RWPE2 (cell line): ENCODE measurements around the gene ERO1B.

Experiments used
- ATAC-seq: fragments of 200-7000 bp; cut with Tn5 transposase; 3 replicates; pipeline ENCODE4 v1.9.1; 2021; ENCODE audit warnings: low read depth
- DNase-seq: peaks from one replicate; pipeline ENCODE4 v3.0.0-alpha.2; 2020; ENCODE audit warnings: low spot score
- H3K27ac ChIP-seq: fragments of 450-650 bp; 2 replicates; pipeline ENCODE4 v1.5.1; 2017; ENCODE audit warnings: mild to moderate bottlenecking; ENCODE audit not compliant: poor library complexity, severe bottlenecking
- H3K27me3 ChIP-seq: fragments of 250-450 bp; sonication (Bioruptor Pico); 2 replicates; pipeline ENCODE4 v1.5.1; 2021; ENCODE audit warnings: mild to moderate bottlenecking, moderate library complexity; ENCODE audit not compliant: insufficient read depth, poor library complexity, severe bottlenecking
- H3K36me3 ChIP-seq: fragments of 250-450 bp; sonication (Bioruptor Pico); 2 replicates; pipeline ENCODE4 v1.5.1; 2020; ENCODE audit warnings: low read depth, mild to moderate bottlenecking, moderate library complexity
- H3K4me1 ChIP-seq: fragments of 250-450 bp; sonication (Bioruptor Pico); 2 replicates; pipeline ENCODE4 v1.5.1; 2021; ENCODE audit warnings: mild to moderate bottlenecking, moderate library complexity; ENCODE audit not compliant: insufficient read depth, poor library complexity, severe bottlenecking
- H3K4me3 ChIP-seq: fragments of 250-450 bp; sonication (Bioruptor Pico); 2 replicates; pipeline ENCODE4 v1.5.1; 2021; ENCODE audit warnings: mild to moderate bottlenecking, moderate library complexity; ENCODE audit not compliant: severe bottlenecking
- H3K9me3 ChIP-seq: fragments of 250-450 bp; sonication (Bioruptor Pico); 2 replicates; pipeline ENCODE4 v1.5.1; 2021; ENCODE audit warnings: mild to moderate bottlenecking, moderate library complexity; ENCODE audit not compliant: severe bottlenecking
- CTCF ChIP-seq: fragments of 450-650 bp; IDR thresholded peaks from one replicate; pipeline ENCODE4 v1.5.1; 2017; ENCODE audit warnings: mild to moderate bottlenecking, moderate library complexity; ENCODE audit not compliant: poor library complexity, severe bottlenecking

The ERO1B gene

GRCh38 chr1:236282425-236282716 lies 613 bp upstream of the ERO1B start:
- ATAC-seq (no peak), DNase-seq (no peak)
- Histone ChIP-seq H3K27me3 (no peaks in the 10 kb centered on the region), H3K4me3 (peak overlapping the region; percentile 99), H3K27ac (no peak overlapping the region), H3K9me3 (no peaks in the 10 kb centered on the region), H3K4me1 (no peaks in the 10 kb centered on the region), H3K36me3 (no peaks in the 10 kb centered on the region)
- TF ChIP-seq CTCF, result no peak

GRCh38 chr1:236281198-236281653 lies 532 bp downstream of the ERO1B start:
- H3K27me3 ChIP-seq, result no peaks in the 10 kb centered on the region
- ATAC-seq (peak; percentile 56), DNase-seq (no peak)
- H3K27ac ChIP-seq, result no peak overlapping the region
- no peaks in the 10 kb centered on the region for H3K4me1 ChIP-seq
- H3K4me3 ChIP-seq, result peak overlapping the region; percentile 99
- H3K9me3 ChIP-seq, result no peaks in the 10 kb centered on the region
- no peaks in the 10 kb centered on the region for H3K36me3 ChIP-seq
- TF ChIP-seq CTCF, result no peak

- no peak overlapping the region for H3K27ac ChIP-seq
- no peak for DNase-seq
Observed at GRCh38 chr1:236280438-236281197, 1.1 kb downstream of the ERO1B start.

GRCh38 chr1:236275586-236275985 lies 6.2 kb downstream of the ERO1B start:
- H3K4me1 ChIP-seq, result no peaks in the 10 kb centered on the region
- no peaks in the 10 kb centered on the region for H3K27me3 ChIP-seq
- no peak overlapping the region for H3K4me3 ChIP-seq
- no peak for ATAC-seq
- no peak overlapping the region for H3K27ac ChIP-seq
- H3K9me3 ChIP-seq, result no peaks in the 10 kb centered on the region
- no peak for TF ChIP-seq CTCF
- H3K36me3 ChIP-seq, result no peaks in the 10 kb centered on the region
- no peak for DNase-seq

More at GRCh38 chr1:236280438-236281197, 1.1 kb downstream of the ERO1B start:
- peak overlapping the region; percentile 99 for H3K4me3 ChIP-seq
- TF ChIP-seq CTCF, result no peak
- H3K27me3 ChIP-seq, result no peaks in the 10 kb centered on the region
- no peaks in the 10 kb centered on the region for H3K36me3 ChIP-seq
- no peaks in the 10 kb centered on the region for H3K9me3 ChIP-seq
- H3K4me1 ChIP-seq, result no peaks in the 10 kb centered on the region
- no peak for ATAC-seq

DNA sequence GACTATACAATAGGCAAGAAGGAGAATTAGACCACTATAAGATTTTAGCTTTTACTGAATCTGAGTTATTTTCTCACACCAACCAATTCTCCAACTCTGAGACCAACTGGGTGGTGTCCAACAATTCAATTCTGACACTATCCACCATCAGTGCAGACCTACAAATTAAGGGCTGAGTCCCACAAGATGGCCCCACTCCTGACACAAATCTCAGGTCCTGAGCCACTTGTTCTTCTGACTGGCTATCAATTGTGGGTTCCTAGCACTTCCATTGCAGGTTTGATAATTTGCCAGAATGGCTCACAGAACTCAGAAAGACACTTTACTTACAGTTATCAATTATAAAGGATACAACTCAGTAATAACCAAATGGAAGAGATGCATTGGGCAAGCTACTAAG lies 6.7 kb downstream of the ERO1B start:
- Histone ChIP-seq H3K4me1 (no peaks in the 10 kb centered on the region), H3K27me3 (no peaks in the 10 kb centered on the region), H3K36me3 (no peaks in the 10 kb centered on the region), H3K27ac (no peak overlapping the region), H3K9me3 (no peaks in the 10 kb centered on the region), H3K4me3 (no peak overlapping the region)
- no peak for DNase-seq
- ATAC-seq, result no peak
- no peak for TF ChIP-seq CTCF
